ENCODE results near the gene YIF1A.

DNA sequence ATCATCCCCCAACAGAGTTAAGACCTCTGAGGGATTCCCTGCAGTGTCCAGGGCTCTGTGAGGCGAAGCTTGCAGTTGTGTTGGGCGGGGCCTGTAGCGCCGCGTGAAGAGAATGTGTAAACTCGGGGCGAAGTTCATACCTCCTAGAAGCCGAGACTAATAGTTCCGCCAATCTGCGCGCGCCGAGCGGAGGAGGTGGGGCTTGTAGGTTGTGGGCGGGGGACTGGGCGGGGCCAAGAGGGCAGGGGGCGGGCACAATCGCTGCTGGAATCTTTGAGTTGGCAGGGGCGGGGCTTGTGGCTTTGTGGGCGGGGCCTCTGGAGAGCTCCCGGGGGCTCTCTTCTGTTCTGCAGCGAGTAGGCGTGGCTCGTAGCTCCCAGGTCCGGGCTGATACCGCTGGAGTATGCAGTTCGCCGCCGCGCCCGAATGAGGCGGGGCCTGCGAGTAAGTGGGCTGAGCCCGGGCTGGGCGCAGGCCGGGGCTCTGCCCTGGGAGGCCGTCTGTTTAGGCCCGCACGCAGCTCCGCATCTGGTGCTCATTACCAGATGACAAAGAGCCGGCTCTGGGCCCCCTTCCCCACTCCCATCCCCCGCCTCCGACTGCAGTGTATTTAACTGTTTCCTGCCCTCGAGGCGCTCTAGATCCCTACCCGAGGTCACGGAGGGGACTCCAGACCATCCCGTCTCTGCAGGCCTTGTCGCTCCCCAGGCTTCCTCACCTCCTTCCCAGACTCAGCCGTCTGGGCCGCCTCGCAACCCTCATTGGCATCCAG, 23.8 kb upstream of the YIF1A start:
- TF ChIP-seq YY1 (IDR thresholded peaks at IDR 0.05): no peak
- TF ChIP-seq, protein P1, sequence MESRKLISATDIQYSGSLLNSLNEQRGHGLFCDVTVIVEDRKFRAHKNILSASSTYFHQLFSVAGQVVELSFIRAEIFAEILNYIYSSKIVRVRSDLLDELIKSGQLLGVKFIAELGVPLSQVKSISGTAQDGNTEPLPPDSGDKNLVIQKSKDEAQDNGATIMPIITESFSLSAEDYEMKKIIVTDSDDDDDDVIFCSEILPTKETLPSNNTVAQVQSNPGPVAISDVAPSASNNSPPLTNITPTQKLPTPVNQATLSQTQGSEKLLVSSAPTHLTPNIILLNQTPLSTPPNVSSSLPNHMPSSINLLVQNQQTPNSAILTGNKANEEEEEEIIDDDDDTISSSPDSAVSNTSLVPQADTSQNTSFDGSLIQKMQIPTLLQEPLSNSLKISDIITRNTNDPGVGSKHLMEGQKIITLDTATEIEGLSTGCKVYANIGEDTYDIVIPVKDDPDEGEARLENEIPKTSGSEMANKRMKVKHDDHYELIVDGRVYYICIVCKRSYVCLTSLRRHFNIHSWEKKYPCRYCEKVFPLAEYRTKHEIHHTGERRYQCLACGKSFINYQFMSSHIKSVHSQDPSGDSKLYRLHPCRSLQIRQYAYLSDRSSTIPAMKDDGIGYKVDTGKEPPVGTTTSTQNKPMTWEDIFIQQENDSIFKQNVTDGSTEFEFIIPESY (IDR thresholded peaks at IDR 0.05): no peak
- no peak for TF ChIP-seq CTCF (IDR thresholded peaks at IDR 0.05; ENCODE audit: low read depth, low read length, missing input control)
- TF ChIP-seq GABPA (IDR thresholded peaks at IDR 0.05 in 1 of 2, conservative IDR thresholded peaks at IDR 0.05 in 1 of 2): no peak
- TF ChIP-seq RAD21 (IDR thresholded peaks at IDR 0.05): no peak
- TF ChIP-seq TAF1 (conservative IDR thresholded peaks at IDR 0.05): peak; percentile 1
- no peak for TF ChIP-seq REST (IDR thresholded peaks at IDR 0.05)
- no peak for TF ChIP-seq FOXA1 (IDR thresholded peaks at IDR 0.05)
- TF ChIP-seq, protein P2, sequence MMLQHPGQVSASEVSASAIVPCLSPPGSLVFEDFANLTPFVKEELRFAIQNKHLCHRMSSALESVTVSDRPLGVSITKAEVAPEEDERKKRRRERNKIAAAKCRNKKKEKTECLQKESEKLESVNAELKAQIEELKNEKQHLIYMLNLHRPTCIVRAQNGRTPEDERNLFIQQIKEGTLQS (IDR thresholded peaks at IDR 0.05): no peak
- TF ChIP-seq, protein P3, sequence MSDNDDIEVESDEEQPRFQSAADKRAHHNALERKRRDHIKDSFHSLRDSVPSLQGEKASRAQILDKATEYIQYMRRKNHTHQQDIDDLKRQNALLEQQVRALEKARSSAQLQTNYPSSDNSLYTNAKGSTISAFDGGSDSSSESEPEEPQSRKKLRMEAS (IDR thresholded peaks at IDR 0.05): peak; percentile 30
- peak; percentile 27 for TF ChIP-seq SP1 (IDR thresholded peaks at IDR 0.05)
- peak in 1 of 2 donors; percentile 39 for TF ChIP-seq EGR1 (IDR thresholded peaks at IDR 0.05; ENCODE audit: low read depth in 2 of 2)
